Adrenal gland (tissue), 12 donors: ENCODE results near the gene HSF4. TPM values are rescaled to one million over a fixed set of nuclear protein-coding genes. Genes with fewer than 3 reads are reported as not detected.

Source experiments
- DNase-seq, 7 donors: peaks; one replicate each; pipeline ENCODE4 v3.0.0-alpha.2; 2019 to 2020
- H3K27ac ChIP-seq, 5 donors: fragments of 200-600 bp; sonication (generic) in 4 of 5; 1 replicate in 3 of 5; 2 replicates in 2 of 5; pipeline versions ENCODE4 v1.5.1 to v1.8.0; 2016 to 2020; ENCODE audit warnings: mild to moderate bottlenecking in 1 of 5
- H3K27me3 ChIP-seq: fragments of 200-600 bp; 2 replicates; pipeline ENCODE4 v1.8.0; 2021
- H3K36me3 ChIP-seq, 2 donors: fragments of 200-600 bp; replicated peaks in 1 of 2; 1 replicate in 1 of 2; 2 replicates in 1 of 2; pipeline versions ENCODE4 v1.5.1 to v1.8.0; 2018 to 2022
- H3K4me1 ChIP-seq, 2 donors: fragments of 200-600 bp; replicated peaks in 1 of 2; 1 replicate in 1 of 2; 2 replicates in 1 of 2; pipeline versions ENCODE4 v1.5.1 to v1.8.0; 2018 to 2021
- H3K4me3 ChIP-seq, 4 donors: fragments of 200-600 bp; sonication (generic) in 3 of 4; one replicate each; pipeline ENCODE4 v1.5.1; 2016 to 2018
- H3K9me3 ChIP-seq, 3 donors: fragments of 200-600 bp; sonication (generic) in 1 of 3; replicated peaks in 1 of 3; 1 replicate in 2 of 3; 2 replicates in 1 of 3; pipeline versions ENCODE4 v1.5.1 to v1.8.0; 2016 to 2021
- CTCF ChIP-seq, 6 experiments: fragments of 450-650 bp in 4 of 6; fragments of 200-600 bp in 2 of 6; sonication (generic) in 1 of 6; IDR thresholded peaks; 1 replicate in 5 of 6; 2 replicates in 1 of 6; pipeline versions ENCODE4 v1.5.1 to v1.8.0; 2016 to 2021; ENCODE audit warnings: antibody characterized with exemption in 6 of 6, mild to moderate bottlenecking in 2 of 6, moderate library complexity in 1 of 6
- POLR2A ChIP-seq, 2 donors: fragments of 450-650 bp; IDR thresholded peaks; one replicate each; pipeline ENCODE4 v1.6.1; 2017; ENCODE audit warnings: antibody characterized with exemption in 2 of 2, mild to moderate bottlenecking in 2 of 2, moderate library complexity in 1 of 2
- WGBS, 4 donors: extraction: QIAGEN DNeasy Blood & Tissue Kit in 2 of 4; methylation state at CpG; one replicate each; pipeline versions ENCODE4 v1.1.5 to v1.1.7; 2013 to 2017; 5-methylcytosine and 5-hydroxymethylcytosine counted together
- intact Hi-C, 2 donors: fragments of 100-400 bp; cut with DNase I; formaldehyde crosslinking; loops; one replicate each; pipeline versions ENCODE4 v1.14.1 to v1.15.0; 2022 to 2023
- polyA plus RNA-seq, 3 donors: library from polyadenylated mRNA; stranded (reverse); fragments of 200-250 nt in 2 of 3; fragments of 350-450 nt in 1 of 3; fragmentation: Illumina TruSeq in 1 of 3; extraction: RNeasy Lipid Tissue Mini Kit (QIAGEN cat#74804) in 1 of 3; gene quantifications; one replicate each; pipeline ENCODE4 v1.2.3, GENCODE V29; 2013 to 2014
- total RNA-seq, 9 donors: library from RNA; depleted of rRNA in 4 of 9; stranded (reverse); fragments of >200 nt in 4 of 9; fragments of 120-200 nt in 1 of 9; fragmentation: NEBNext Ultra II Directional in 1 of 9; extraction: Animal tissue kit (Norgen Biotek cat#: 25700) in 1 of 9; gene quantifications; one replicate each; pipeline versions ENCODE4 v1.1.0 to v1.2.4, GENCODE V29; 2013 to 2023
- donor health status: healthy with polysubstance abuse.
- donor health status: Bipolar disorder and iron deficiency.
- donor health status: DM: yes; HTN: yes; CAD: no.
- donor health status: DM: no; HTN: no; CAD: no.
- donor health status: DM: no; HTN: no; CAD: no.
- donor health status: DM: yes; HTN: yes; CAD: no.

The HSF4 gene
- total and polyA plus RNA-seq, 12 donors = 5.9 to 700 (median 49.4) TPM

GRCh38 chr16:67141391-67141790 lies 23.2 kb upstream of the HSF4 start:
- Histone ChIP-seq H3K9me3 (no peaks in the 10 kb centered on the region), H3K4me3 (no peak overlapping the region), H3K27me3 (no peaks in the 10 kb centered on the region), H3K36me3 (peaks cover 0 to 90% of the 10 kb centered on the region in 2 donors), H3K4me1 (no peaks in the 10 kb centered on the region), H3K27ac (no peak overlapping the region)
- 96 to 98% (median 97%) methylated on average over 5 to 13 of the region's 13 CpGs for WGBS, 4 donors
- intact Hi-C loops = no loop called here
- DNase-seq = no peak
- TF ChIP-seq CTCF (IDR thresholded peaks at IDR 0.05) (no peak), POLR2A (IDR thresholded peaks at IDR 0.05) (no peak)

GRCh38 chr16:67142342-67142741 lies 22.2 kb upstream of the HSF4 start:
- WGBS, 4 donors = 60 to 97% (median 94%) methylated on average over 1 to 9 of the region's 9 CpGs; no CpG with 5 or more reads in 1 of the 4 donors

GRCh38 chr16:67144943-67145342 lies 19.6 kb upstream of the HSF4 start:
- Histone ChIP-seq H3K4me3 (no peak overlapping the region), H3K27me3 (no peaks in the 10 kb centered on the region), H3K4me1 (no peaks in the 10 kb centered on the region), H3K27ac (no peak overlapping the region), H3K36me3 (peaks cover 0 to 85% of the 10 kb centered on the region in 2 donors), H3K9me3 (no peaks in the 10 kb centered on the region)
- intact Hi-C loops = no loop called here
- 86 to 95% (median 88%) methylated on average over 2 of the region's 2 CpGs for WGBS, 4 donors
- no peak for DNase-seq
- TF ChIP-seq CTCF (IDR thresholded peaks at IDR 0.05) (no peak), POLR2A (IDR thresholded peaks at IDR 0.05) (no peak)

More at GRCh38 chr16:67142342-67142741, 22.2 kb upstream of the HSF4 start:
- no peaks in the 10 kb centered on the region for H3K9me3 ChIP-seq
- H3K27me3 ChIP-seq = no peaks in the 10 kb centered on the region
- no peaks in the 10 kb centered on the region for H3K4me1 ChIP-seq
- intact Hi-C loops = no loop called here
- no peak overlapping the region for H3K4me3 ChIP-seq
- TF ChIP-seq POLR2A (IDR thresholded peaks at IDR 0.05) (no peak), CTCF (IDR thresholded peaks at IDR 0.05) (no peak)
- no peak for DNase-seq
- no peak overlapping the region for H3K27ac ChIP-seq
- peaks cover 0 to 90% of the 10 kb centered on the region in 2 donors for H3K36me3 ChIP-seq

DNA sequence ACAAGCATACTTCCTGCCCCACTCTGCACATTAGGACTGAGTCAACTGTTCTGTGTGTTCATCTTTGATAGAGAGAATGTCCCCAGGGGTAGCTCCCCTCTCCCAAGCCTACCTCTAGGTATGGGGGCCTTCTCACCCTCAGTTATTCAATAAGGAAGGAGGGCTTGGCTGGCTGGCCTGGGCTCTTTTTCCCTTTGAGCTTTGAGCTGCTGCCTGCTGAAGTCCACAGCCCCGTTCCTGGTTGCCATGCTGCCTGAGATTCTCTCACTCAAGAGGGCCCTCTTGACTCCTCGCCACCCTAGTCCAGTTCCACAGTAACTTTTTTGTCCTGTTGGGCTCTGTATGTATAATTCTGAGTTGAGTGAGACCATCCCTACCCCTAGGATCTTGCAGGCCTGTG lies 18.8 kb upstream of the HSF4 start:
- 92 to 94% (median 93%) methylated on average over 2 of the region's 2 CpGs for WGBS, 4 donors
- no peaks in the 10 kb centered on the region for H3K4me1 ChIP-seq
- no peak for DNase-seq
- no peaks in the 10 kb centered on the region for H3K9me3 ChIP-seq
- intact Hi-C loops = loop anchor here in 1 of 2 donors (2.0 kb wide), 1 partner anchor 167 kb away; no protein-coding TSS in a partner anchor
- peaks cover 0 to 77% of the 10 kb centered on the region in 2 donors for H3K36me3 ChIP-seq
- no peak overlapping the region for H3K27ac ChIP-seq
- no peak for TF ChIP-seq CTCF (IDR thresholded peaks at IDR 0.05)
- no peak for TF ChIP-seq POLR2A (IDR thresholded peaks at IDR 0.05)
- no peak overlapping the region for H3K4me3 ChIP-seq
- no peaks in the 10 kb centered on the region for H3K27me3 ChIP-seq
